Activated CD4-positive, CD25-positive, alpha-beta regulatory T cell treated with anti-CD3 and anti-CD28 coated beads, Interleukin-2, amount 50 U/mL, for 72 hours (primary cell): Measurements from ENCODE around the gene UBTFL1.
"Not testable (repeated sequence)": the region's sequence is repeated elsewhere in the genome, so short reads cannot be mapped to it uniquely, and the experiment has no call there.

ENCODE experiments used
- DNase-seq: peaks from one replicate; pipeline ENCODE4 v3.0.0; 2021

The UBTFL1 gene

GRCh38 chr11:90085650-90086049 lies at the start of gene UBTFL1:
Gene UBTFL1, plus strand, starts transcription at chr11:90085950. Its CDS starts 0 bp downstream, at chr11:90085950.
- not testable (repeated sequence) for DNase-seq

GRCh38 chr11:90051591-90052209 lies 34.0 kb upstream of the UBTFL1 start:
- not testable (repeated sequence) for DNase-seq

GRCh38 chr11:90052311-90052710 lies 33.4 kb upstream of the UBTFL1 start:
- DNase-seq, result not testable (repeated sequence)

- DNase-seq, result not testable (repeated sequence)
These were observed 32.2 kb upstream of the UBTFL1 start for GRCh38 chr11:90053545-90053944.

- DNase-seq, result not testable (repeated sequence)
These were observed 3.0 kb downstream of the UBTFL1 start for GRCh38 chr11:90088731-90089130.

GRCh38 chr11:90095230-90095924 lies 9.6 kb downstream of the UBTFL1 start:
- DNase-seq, result not testable (repeated sequence)

GRCh38 chr11:90098261-90098660 lies 12.5 kb downstream of the UBTFL1 start:
- not testable (repeated sequence) for DNase-seq

- DNase-seq, result no peak
These were observed 14.7 kb downstream of the UBTFL1 start for GRCh38 chr11:90100431-90100830.

- no peak for DNase-seq
These were observed 27.8 kb downstream of the UBTFL1 start for GRCh38 chr11:90113541-90113940.

- DNase-seq, result no peak
These were observed 34.4 kb downstream of the UBTFL1 start for GRCh38 chr11:90120191-90120590.

GRCh38 chr11:90124371-90124770 lies 38.6 kb downstream of the UBTFL1 start:
- DNase-seq, result no peak

- no peak for DNase-seq
These were observed 39.2 kb downstream of the UBTFL1 start for GRCh38 chr11:90124946-90125345.

- DNase-seq, result no peak
These were observed 48.1 kb downstream of the UBTFL1 start for GRCh38 chr11:90133560-90134477.

- no peak for DNase-seq
These were observed 48.8 kb downstream of the UBTFL1 start, which contains the start of gene NAALAD2 for GRCh38 chr11:90134478-90135003. Gene NAALAD2, plus strand, starts transcription at chr11:90134663. Its CDS starts 96 bp downstream, at chr11:90134759.

- DNase-seq, result no peak
These were observed 49.3 kb downstream of the UBTFL1 start for GRCh38 chr11:90135016-90135415.
